ENCODE results near the gene SRL.
"Not testable (repeated sequence)": the region's sequence is repeated elsewhere in the genome, so short reads cannot be mapped to it uniquely, and the experiment has no call there.

SRL gene

GRCh38 chr16:4260360-4260759 is 18.5 kb upstream of the SRL start:
- DNase-seq = no peak

- no peak for DNase-seq
Observed at GRCh38 chr16:4257646-4258556, 16.0 kb upstream of the SRL start.

- peak; percentile 100 for DNase-seq
Observed at GRCh38 chr16:4253394-4254150, 11.7 kb upstream of the SRL start.

- DNase-seq = not testable (repeated sequence)
Observed at GRCh38 chr16:4253012-4253393, 11.1 kb upstream of the SRL start.

GRCh38 chr16:4249530-4250308 is 7.8 kb upstream of the SRL start:
- no peak for DNase-seq

GRCh38 chr16:4247460-4247784 is 5.5 kb upstream of the SRL start:
- DNase-seq = no peak

GRCh38 chr16:4246777-4247459 is 5.0 kb upstream of the SRL start:
- no peak for DNase-seq

GRCh38 chr16:4245077-4245791 is 3.4 kb upstream of the SRL start:
- DNase-seq = no peak

GRCh38 chr16:4244254-4245076 is 2.6 kb upstream of the SRL start:
- no peak for DNase-seq

GRCh38 chr16:4241258-4241927 is 487 bp downstream of the SRL start:
- no peak for DNase-seq

- no peak for DNase-seq
Observed at GRCh38 chr16:4240624-4241023, 1.3 kb downstream of the SRL start.

GRCh38 chr16:4239682-4240175 is 2.2 kb downstream of the SRL start:
- no peak for DNase-seq

GRCh38 chr16:4239020-4239419 is 2.9 kb downstream of the SRL start:
- DNase-seq = peak; percentile 62

- no peak for DNase-seq
Observed at GRCh38 chr16:4233431-4233830, 8.4 kb downstream of the SRL start.

GRCh38 chr16:4232541-4233386 is 9.1 kb downstream of the SRL start:
- DNase-seq = no peak

GRCh38 chr16:4231886-4232285 is 10.0 kb downstream of the SRL start:
- DNase-seq = no peak

- DNase-seq = no peak
Observed at GRCh38 chr16:4231367-4231766, 10.5 kb downstream of the SRL start.

GRCh38 chr16:4227040-4227332 is 14.9 kb downstream of the SRL start:
- no peak for DNase-seq

- no peak for DNase-seq
Observed at GRCh38 chr16:4226251-4227039, 15.4 kb downstream of the SRL start.
